Cardiac septum (tissue), 1 donor: ENCODE data around the gene TRIM17. TPM values are rescaled to one million over a fixed set of nuclear protein-coding genes. Genes with fewer than 3 reads are reported as not detected.

Experiments
- DNase-seq: peaks from one replicate; pipeline ENCODE4 v3.0.0-alpha.2; 2020; ENCODE audit warnings: low spot score
- intact Hi-C: fragments of 100-400 bp; cut with DNase I; formaldehyde crosslinking; loops from one replicate; pipeline ENCODE4 v1.14.0; 2022
- total RNA-seq: library from RNA; stranded (reverse); fragmentation: NEBNext Ultra II Directional; extraction: Animal tissue kit (Norgen Biotek cat#: 25700); gene quantifications from one replicate; pipeline ENCODE4 v1.2.1, GENCODE V29; 2021
- donor health status: DM: no; HTN: no; CAD: no.

TRIM17 gene
- total RNA-seq, 1 donor from 2014 or later: 0.46 TPM

GRCh38 chr1:228392111-228392936 is 24.3 kb downstream of the TRIM17 start:
- intact Hi-C loops: loop anchor here (5.0 kb wide), 1 partner anchor 45 kb away; no protein-coding TSS in a partner anchor
- DNase-seq: no peak

GRCh38 chr1:228391411-228392020 is 25.1 kb downstream of the TRIM17 start:
- no peak for DNase-seq
- intact Hi-C loops: loop anchor here (5.0 kb wide), 1 partner anchor 44 kb away; no protein-coding TSS in a partner anchor

GRCh38 chr1:228390649-228391048 is 26.0 kb downstream of the TRIM17 start:
- DNase-seq: no peak
- intact Hi-C loops: loop anchor here (5.0 kb wide), 1 partner anchor 43 kb away; no protein-coding TSS in a partner anchor

- no peak for DNase-seq
- intact Hi-C loops: no loop called here
Observed at GRCh38 chr1:228387321-228387720, 29.3 kb downstream of the TRIM17 start.

GRCh38 chr1:228385232-228385631 is 31.4 kb downstream of the TRIM17 start:
- intact Hi-C loops: no loop called here
- no peak for DNase-seq

- no peak for DNase-seq
- intact Hi-C loops: no loop called here
Observed at GRCh38 chr1:228383773-228384172, 32.9 kb downstream of the TRIM17 start.

GRCh38 chr1:228381356-228381755 is 35.3 kb downstream of the TRIM17 start:
- DNase-seq: no peak
- intact Hi-C loops: no loop called here

GRCh38 chr1:228379666-228380065 is 37.0 kb downstream of the TRIM17 start:
- DNase-seq: no peak

GRCh38 chr1:228378873-228379460 is 37.7 kb downstream of the TRIM17 start:
- no peak for DNase-seq
- intact Hi-C loops: no loop called here

More at GRCh38 chr1:228379666-228380065, 37.0 kb downstream of the TRIM17 start:
- intact Hi-C loops: no loop called here

GRCh38 chr1:228378090-228378872 is 38.4 kb downstream of the TRIM17 start:
- no peak for DNase-seq
- intact Hi-C loops: no loop called here

- intact Hi-C loops: no loop called here
- no peak for DNase-seq
Observed at GRCh38 chr1:228377664-228378089, 39.0 kb downstream of the TRIM17 start.

- intact Hi-C loops: no loop called here
- DNase-seq: peak; percentile 59
Observed at GRCh38 chr1:228376651-228377631, 39.7 kb downstream of the TRIM17 start.

GRCh38 chr1:228376262-228376628 is 40.4 kb downstream of the TRIM17 start:
- intact Hi-C loops: no loop called here
- peak; percentile 10 for DNase-seq

GRCh38 chr1:228375578-228376261 is 40.9 kb downstream of the TRIM17 start:
- peak; percentile 76 for DNase-seq
- intact Hi-C loops: no loop called here

GRCh38 chr1:228374711-228375577 is 41.7 kb downstream of the TRIM17 start:
- intact Hi-C loops: no loop called here

GRCh38 chr1:228373681-228374571 is 42.7 kb downstream of the TRIM17 start:
- intact Hi-C loops: no loop called here

More at GRCh38 chr1:228374711-228375577, 41.7 kb downstream of the TRIM17 start:
- DNase-seq: peak; percentile 91

More at GRCh38 chr1:228373681-228374571, 42.7 kb downstream of the TRIM17 start:
- peak; percentile 73 for DNase-seq
